GM10248 (cell line): ENCODE measurements around the gene THSD8.
"Not testable (repeated sequence)": the region's sequence is repeated elsewhere in the genome, so short reads cannot be mapped to it uniquely, and the experiment has no call there.

Source experiments
- CTCF ChIA-PET: fragments of 300-600 bp; sonication (Branson Sonifier 250); formaldehyde crosslinking; extraction: SDS; loops from one replicate; lab custom pipeline; 2021; ENCODE audit warnings: antibody characterized with exemption; lab: Yijun Ruan, JAX
- POLR2A ChIA-PET: fragments of 350-650 bp; sonication (Branson Sonifier 250); formaldehyde crosslinking; extraction: SDS; loops from one replicate; lab custom pipeline; 2020; ENCODE audit warnings: antibody characterized with exemption; lab: Yijun Ruan, JAX
- DNase-seq: peaks from one replicate; pipeline ENCODE4 v3.0.0; 2012; ENCODE audit errors: extremely low spot score
- TF ChIP-seq, protein P1 (sequence below): IDR thresholded peaks from 2 replicates; pipeline ENCODE4 v1.5.1; 2012; ENCODE audit warnings: mild to moderate bottlenecking, low read depth; ENCODE audit errors: extremely low read depth, missing control alignments, control extremely low read depth

THSD8 gene

GRCh38 chr19:12804051-12804450 is 2.2 kb downstream of the THSD8 start:
- ChIA-PET POLR2A (no interaction called here), CTCF (interaction anchor here (1.0 to 17.0 kb wide), 6 partner anchors 13 to 44 kb away, joined by 3 to 399 read pairs (median 10); partner anchors contain the start of genes HOOK2 and JUNB)
- DNase-seq = no peak

DNA sequence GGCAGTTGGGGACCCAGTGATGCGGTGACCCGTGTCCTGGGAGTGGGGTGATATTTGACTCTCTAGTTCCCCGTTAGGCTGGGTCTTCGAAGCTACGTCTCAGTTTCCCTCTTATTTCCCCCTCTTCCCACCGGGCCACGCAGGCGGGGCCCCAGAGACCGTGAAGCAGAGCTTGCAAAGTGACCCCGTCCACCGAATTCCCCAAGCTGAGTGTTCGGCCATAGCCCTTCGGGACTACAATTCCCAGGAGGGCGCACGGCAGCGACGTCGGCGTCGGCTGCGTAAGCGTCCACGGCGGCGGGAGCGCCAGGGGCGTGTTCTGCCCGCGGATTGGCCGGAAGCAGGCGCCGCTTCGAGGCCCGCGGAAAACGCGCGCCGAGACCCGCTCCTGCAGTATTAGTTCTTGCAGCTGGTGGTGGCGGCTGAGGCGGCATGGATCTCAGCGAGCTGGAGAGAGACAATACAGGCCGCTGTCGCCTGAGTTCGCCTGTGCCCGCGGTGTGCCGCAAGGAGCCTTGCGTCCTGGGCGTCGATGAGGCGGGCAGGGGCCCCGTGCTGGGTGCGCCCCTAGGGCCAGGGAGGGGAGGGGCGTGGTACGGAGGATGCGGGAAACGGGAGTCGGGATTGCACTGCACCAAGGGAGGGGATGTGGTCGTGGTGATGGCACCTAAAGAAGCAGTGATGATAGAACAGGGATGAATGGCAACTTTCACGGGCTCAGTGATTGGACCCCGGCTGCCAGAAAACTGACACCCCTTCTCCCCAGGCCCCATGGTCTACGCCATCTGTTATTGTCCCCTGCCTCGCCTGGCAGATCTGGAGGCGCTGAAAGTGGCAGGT is 4.6 kb downstream of the THSD8 start, which contains the start of gene RNASEH2A:
TSS of gene RNASEH2A (plus strand) at position 343 of the 840 bp plus-strand sequence. CDS start at position 433, 90 bp downstream.
- CTCF ChIA-PET = interaction anchor here (0.8 to 17.0 kb wide), 9 partner anchors 10 to 243 kb away, joined by 3 to 399 read pairs (median 7); partner anchors contain the start of genes HOOK2 and JUNB
- POLR2A ChIA-PET = interaction anchor here (2.4 kb wide), 1 partner anchor 14 kb away, joined by 15 read pairs; the partner anchor contains the start of gene JUNB
- TF ChIP-seq, protein P1, sequence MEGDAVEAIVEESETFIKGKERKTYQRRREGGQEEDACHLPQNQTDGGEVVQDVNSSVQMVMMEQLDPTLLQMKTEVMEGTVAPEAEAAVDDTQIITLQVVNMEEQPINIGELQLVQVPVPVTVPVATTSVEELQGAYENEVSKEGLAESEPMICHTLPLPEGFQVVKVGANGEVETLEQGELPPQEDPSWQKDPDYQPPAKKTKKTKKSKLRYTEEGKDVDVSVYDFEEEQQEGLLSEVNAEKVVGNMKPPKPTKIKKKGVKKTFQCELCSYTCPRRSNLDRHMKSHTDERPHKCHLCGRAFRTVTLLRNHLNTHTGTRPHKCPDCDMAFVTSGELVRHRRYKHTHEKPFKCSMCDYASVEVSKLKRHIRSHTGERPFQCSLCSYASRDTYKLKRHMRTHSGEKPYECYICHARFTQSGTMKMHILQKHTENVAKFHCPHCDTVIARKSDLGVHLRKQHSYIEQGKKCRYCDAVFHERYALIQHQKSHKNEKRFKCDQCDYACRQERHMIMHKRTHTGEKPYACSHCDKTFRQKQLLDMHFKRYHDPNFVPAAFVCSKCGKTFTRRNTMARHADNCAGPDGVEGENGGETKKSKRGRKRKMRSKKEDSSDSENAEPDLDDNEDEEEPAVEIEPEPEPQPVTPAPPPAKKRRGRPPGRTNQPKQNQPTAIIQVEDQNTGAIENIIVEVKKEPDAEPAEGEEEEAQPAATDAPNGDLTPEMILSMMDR = no peak
- peak; percentile 98 for DNase-seq

More at GRCh38 chr19:12804051-12804450, 2.2 kb downstream of the THSD8 start:
- TF ChIP-seq, protein P1 = no peak

GRCh38 chr19:12815088-12815487 is 13.2 kb downstream of the THSD8 start:
- TF ChIP-seq, protein P1 = no peak
- ChIA-PET POLR2A (interaction anchor here (0.8 kb wide), 1 partner anchor 24 kb away, joined by 6 read pairs; the partner anchor contains the start of gene JUNB), CTCF (interaction anchor here (1.3 to 8.7 kb wide), 6 partner anchors 10 to 82 kb away, joined by 3 to 50 read pairs (median 8); partner anchors contain the start of gene RTBDN)
- DNase-seq = no peak

GRCh38 chr19:12817188-12817587 is 15.3 kb downstream of the THSD8 start:
- DNase-seq, POLR2A ChIA-PET: not testable (repeated sequence)
- CTCF ChIA-PET = interaction anchor here (1.2 to 8.7 kb wide), 5 partner anchors 13 to 65 kb away, joined by 3 to 50 read pairs (median 11); no protein-coding TSS in a partner anchor

- POLR2A ChIA-PET, DNase-seq: not testable (repeated sequence)
- CTCF ChIA-PET = interaction anchor here (0.8 to 8.7 kb wide), 5 partner anchors 12 to 60 kb away, joined by 3 to 50 read pairs (median 11); no protein-coding TSS in a partner anchor
Measured at GRCh38 chr19:12817810-12818209, 15.9 kb downstream of the THSD8 start.

- TF ChIP-seq, protein P1 = no peak
- DNase-seq = no peak
- ChIA-PET CTCF (interaction anchor here (1.1 to 3.2 kb wide), 6 partner anchors 9 to 64 kb away, joined by 3 to 22 read pairs (median 4); no protein-coding TSS in a partner anchor), POLR2A (no interaction called here)
Measured at GRCh38 chr19:12821761-12822160, 19.9 kb downstream of the THSD8 start.
